GM21576 (cell line): ENCODE results near the gene BTBD19.
"Not testable (repeated sequence)": the region's sequence is repeated elsewhere in the genome, so short reads cannot be mapped to it uniquely, and the experiment has no call there.

Experiments
- ATAC-seq: cut with Tn5 transposase; IDR thresholded peaks from one replicate; pipeline ENCODE4 v1.9.1; 2021; ENCODE audit warnings: mild to moderate bottlenecking, moderate library complexity; ENCODE audit not compliant: unreplicated experiment

The BTBD19 gene, protein sequence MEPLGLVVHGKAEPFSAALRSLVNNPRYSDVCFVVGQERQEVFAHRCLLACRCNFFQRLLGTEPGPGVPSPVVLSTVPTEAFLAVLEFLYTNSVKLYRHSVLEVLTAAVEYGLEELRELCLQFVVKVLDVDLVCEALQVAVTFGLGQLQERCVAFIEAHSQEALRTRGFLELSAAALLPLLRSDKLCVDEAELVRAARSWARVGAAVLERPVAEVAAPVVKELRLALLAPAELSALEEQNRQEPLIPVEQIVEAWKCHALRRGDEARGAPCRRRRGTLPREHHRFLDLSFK

DNA sequence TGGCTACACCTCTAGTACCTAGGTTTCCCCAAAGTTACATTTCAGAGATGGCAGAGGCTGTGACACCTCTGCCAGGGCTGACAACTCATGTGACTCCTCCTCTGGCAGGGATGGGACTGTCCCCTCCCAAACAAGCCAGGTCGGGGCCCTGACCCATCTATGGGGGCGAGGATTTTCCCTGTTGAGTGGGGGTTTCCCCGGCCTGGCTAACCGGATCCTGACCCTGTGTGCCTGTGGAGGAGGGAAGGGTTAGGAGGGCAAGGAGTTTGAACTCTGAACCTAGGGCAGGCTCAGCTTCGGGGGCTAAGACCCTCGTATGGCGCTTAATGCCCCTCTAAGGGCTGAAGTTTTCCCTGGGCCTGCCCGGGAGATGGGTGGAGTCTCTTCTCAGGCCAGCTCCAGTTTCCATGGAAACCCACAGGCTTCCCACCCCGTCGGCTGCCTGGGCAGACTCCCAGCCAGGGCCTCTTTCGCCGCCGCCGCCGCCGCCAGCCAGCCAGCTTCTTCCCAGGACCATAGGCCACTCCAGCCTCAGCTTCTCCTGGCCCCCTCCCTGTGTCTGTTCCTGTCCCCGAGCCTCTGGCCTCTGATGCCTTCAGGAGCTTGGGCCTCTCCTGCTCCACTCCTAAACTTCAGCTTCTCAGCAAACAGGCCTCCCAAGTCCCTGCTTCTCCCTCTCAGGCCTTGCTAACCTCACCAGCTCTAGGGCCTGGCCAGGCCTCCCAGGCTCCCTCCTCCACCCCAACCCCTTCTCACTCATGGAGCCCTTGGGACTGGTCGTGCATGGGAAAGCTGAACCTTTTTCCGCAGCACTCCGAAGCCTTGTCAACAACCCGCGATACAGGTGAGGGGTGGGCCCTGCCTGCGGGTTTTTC is at the start of gene BTBD19:
BTBD19 (plus strand) TSS at position 461 of the 875 bp plus-strand sequence; CDS start at position 759, 298 bp downstream.
- ATAC-seq, result peak; percentile 30

DNA sequence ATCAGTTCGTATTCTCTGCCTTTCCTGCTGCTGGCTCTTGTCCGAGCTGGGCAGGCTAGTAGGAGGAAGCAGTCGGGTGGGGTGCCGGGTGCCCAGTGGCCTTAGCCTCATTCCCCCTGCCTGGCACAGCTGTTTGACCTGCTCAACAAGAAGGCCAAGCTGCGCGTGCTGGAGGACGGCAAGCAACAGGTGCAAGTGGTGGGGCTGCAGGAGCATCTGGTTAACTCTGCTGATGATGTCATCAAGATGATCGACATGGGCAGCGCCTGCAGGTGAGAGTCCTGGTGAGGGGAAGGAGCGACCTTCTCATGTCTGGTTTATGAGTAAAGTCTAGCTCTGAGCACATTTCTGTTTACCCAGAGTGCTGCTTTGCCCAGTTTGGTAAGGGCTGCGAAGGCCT is 49.2 kb upstream of the BTBD19 start:
- no peak for ATAC-seq

DNA sequence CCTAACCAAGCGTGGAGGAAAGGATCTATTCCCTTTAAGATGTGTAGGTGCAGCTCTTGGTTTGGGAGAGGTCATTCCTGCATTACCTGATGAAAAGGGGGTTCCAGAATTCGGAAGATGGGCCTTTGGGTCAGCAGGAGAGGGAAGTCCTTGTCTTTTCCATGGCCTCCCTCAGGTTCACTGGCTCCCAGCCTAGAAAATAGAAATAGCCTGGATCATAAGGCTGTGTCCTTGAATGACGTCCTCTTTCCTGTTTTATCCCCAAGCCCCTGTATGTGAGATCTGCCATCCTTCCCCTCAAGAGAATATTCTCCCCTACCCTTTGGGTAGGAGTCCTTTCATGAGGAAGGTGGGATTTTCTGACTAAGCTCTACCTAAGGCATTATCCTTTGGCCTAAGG is 47.4 kb upstream of the BTBD19 start:
- ATAC-seq, result no peak

DNA sequence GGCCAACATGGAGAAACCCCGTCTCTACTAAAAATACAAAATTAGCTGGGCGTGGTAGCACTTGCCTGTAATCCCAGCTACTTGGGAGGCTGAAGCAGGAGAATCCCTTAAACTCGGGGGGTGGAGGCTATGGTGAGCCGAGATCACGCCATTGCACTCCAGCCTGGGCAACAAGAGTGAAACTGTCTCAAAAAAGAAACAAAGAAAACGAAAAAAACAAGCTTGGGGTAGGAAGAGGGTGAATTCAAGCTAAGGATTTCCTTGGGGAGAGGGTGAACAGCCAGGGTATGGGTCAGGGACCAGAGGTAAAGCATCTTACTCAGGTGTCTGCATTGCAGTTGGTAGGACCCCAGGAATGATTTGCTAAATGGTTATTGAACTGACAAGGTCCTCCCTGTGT is 41.9 kb upstream of the BTBD19 start:
- not testable (repeated sequence) for ATAC-seq

DNA sequence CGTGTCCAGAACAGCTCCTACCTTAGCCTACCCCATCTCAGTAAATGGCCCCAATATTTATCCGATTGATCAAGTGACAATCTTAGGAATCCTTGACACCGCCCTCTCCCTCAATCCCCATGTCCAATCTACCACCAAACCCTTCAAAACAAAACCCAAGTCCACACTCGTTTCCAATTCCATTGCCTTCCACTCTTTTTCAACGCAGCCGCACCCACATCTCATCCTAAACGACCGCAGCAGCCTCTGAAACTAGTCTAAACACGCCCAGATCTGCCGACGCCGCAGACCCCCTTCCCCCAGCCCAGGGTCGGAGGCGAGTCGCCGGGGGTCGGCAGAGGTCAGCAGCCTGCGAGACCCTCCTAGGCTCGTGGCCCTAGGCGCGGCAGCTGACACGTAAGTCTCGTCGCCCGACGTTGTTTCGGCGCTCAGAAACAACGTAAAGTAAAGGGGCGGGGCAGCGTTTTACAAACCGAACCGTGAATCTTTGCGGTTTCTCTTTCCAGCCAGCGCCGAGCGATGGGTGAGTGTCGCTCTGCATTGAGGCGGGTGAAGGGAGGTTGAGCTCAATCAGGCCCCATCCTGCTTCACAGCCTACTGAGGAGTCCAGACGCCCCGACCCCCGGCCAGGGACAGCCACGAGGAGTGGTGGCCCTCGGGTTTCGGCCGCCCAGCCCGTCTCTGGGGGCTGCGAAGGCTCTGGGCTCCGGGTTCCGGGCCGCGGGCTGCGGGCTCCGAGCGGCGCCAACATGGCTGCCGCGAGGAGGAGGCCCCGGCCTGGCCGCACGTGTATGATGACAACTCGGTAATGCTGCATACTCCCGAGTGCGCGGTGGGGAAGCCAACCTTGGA is 33.0 kb upstream of the BTBD19 start, which contains the start of gene RPS8:
RPS8 (plus strand) TSS at position 463 of the 852 bp plus-strand sequence; CDS start at position 520, 57 bp downstream.
- ATAC-seq, result peak; percentile 63

DNA sequence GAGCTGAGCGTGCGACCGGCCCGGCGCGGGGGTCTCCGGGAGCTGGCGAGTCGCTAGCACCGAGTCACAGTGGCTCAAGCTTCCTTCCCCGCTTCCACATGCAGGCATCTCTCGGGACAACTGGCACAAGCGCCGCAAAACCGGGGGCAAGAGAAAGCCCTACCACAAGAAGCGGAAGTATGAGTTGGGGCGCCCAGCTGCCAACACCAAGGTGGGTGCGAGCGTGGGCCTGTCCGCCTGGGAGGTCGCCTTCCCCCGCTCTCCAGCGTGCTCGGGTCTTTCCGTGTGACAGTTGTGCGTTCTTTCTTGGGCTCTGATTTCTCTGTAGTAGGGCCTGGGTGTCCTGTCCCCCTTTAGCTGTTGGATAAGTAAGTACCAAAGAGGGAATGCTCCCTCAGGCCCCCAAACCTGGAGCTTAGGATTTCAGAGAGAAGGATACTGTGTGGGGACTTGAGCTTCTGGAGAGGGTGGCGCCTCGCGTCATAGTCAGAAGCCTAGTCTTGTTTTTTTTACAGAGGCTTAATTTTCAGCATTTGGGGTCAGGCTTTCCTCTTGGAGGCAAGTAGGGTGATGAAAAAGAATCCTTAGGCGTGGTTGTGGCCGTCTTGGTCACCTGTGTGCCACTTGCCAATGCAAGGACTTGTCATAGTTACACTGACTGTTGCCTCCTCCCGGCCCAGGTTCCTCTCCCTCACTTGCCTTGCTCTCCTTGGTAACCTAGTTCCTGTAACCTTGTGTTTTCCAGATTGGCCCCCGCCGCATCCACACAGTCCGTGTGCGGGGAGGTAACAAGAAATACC is 32.2 kb upstream of the BTBD19 start:
- ATAC-seq, result peak; percentile 9

DNA sequence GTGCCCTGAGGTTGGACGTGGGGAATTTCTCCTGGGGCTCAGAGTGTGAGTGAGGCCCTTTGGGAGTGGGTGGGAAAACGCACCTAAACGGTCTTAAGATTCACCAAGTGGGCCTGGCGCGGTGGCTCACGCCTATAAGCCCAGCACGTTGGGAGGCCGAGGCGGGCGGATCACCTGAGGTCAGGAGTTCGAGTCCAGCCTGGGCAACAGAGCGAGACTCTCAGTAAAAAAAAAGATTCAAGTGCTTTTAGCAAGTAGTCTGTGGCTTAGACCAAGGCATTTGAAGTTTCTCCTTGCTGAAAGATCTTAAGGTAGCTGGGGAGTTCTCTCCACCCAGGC is 31.6 kb upstream of the BTBD19 start:
- no peak for ATAC-seq

DNA sequence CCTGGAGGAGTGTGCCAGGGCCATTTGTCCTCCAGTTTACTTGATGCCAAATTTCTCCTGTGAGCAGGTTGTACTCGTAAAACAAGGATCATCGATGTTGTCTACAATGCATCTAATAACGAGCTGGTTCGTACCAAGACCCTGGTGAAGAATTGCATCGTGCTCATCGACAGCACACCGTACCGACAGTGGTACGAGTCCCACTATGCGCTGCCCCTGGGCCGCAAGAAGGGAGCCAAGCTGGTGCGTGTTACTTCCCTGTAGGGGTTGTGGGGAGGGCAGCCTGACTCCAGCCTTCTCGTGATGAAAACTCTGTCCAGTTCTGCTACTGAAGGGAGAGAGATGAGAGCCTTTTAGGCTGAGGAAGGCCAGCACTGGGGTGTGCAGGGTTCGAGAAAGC is 30.8 kb upstream of the BTBD19 start:
- ATAC-seq, result no peak

DNA sequence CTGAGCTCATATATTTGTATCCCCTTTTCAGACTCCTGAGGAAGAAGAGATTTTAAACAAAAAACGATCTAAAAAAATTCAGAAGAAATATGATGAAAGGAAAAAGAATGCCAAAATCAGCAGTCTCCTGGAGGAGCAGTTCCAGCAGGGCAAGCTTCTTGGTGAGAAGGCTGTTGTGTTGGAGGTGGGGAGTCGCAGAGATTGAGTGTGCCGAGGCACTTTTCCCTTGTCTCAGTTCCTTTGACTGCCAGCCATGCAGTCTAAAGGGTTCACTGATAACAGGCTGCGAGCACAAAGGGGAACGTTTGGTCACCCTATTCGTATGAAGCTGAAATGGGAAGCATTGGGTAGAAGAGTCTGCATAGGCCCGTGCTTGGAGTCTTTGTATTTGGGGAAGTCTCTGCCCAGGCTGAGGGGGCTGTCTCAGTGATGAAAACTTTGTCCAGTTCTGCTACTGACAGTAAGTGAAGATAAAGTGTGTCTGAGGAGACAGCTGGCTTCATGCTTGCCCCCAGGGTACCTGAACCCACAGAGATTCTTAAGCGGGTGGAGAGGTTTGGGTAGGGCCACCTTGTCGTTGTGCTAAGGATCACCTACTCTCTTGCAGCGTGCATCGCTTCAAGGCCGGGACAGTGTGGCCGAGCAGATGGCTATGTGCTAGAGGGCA is 30.2 kb upstream of the BTBD19 start:
- ATAC-seq, result no peak

DNA sequence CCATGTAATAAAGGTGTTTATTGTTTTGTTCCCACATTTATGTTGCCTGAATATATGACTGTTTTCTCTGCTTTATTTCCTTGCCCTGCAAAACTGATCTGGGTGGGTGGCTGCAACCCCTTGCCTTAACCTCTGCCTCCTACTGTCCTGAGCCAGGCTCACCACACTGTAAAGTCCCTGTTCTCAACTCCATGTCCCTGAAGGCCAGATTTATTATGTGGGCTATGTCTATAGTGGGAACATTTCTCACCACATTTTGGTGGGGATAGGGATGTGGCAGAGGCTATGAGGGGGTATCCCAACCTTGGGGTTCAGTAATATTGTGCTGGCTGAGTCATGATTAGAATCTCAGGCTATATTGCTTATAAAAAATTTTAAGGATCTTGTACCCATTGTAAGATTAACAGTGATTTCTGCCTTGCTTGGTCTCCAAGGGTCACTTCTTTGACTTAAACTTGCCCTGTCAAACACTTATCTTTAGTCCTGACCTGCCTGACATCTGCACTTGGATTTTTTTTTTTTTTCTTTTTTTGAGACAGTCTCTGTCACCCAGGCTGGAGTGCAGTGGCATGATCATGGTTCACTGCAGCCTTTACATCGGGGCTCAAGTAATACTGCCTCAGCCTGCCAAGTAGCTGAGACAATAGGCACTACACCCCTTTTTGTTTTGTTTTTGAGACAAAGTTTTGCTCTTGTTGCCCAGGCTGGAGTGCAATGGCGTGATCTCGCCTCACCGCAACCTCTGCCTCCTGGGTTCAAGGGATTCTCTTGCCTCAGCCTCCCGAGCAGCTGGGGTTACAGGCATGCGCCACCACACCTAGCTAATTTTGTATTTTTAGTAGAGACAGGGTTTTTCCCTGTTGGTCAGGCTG is 29.4 kb upstream of the BTBD19 start:
- ATAC-seq, result no peak

DNA sequence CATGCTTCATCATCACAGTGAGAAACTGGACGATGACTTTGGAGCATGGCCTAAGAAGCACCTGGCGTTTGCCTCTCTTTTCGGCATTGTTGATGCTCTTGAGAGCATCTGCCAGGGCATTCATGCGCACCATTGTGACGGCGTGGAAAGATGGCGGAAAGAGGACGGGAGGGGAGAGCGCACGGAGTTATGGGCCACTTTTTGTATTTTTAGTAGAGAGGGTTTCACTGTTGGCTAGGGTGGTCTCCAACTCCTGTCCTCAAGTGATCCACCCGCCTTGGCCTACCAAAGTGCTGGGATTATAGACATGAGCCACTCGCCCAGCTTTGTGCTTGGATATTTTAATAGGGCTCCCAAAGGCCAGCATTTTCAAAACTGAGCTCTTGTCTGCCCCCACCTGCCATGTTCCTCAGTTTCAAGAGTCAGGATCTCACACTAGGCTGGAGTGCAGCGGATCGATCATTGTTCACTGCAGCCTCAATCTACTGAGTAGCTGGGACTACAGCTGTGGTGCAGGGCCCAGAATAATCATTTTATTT is 27.7 kb upstream of the BTBD19 start:
- ATAC-seq, result no peak

DNA sequence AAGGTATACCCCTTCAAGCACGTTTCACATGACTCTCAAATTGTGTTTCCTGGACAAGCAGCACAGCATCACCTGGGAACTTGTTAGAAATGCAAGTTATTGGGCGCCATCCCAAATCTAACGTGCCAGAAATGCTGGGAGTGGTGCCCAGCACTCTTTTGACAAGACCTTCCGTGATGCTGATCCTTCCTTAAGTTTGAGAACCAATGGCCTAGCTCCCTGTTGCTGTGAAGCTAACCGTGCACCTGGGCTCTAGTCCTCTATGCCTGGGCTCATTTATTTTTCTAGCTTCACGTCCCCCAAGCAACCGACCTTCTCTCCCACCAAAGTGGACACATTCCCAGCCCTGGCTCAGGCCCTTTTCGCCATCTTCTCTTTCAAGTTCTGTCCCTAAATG is 24.6 kb upstream of the BTBD19 start:
- ATAC-seq, result no peak

DNA sequence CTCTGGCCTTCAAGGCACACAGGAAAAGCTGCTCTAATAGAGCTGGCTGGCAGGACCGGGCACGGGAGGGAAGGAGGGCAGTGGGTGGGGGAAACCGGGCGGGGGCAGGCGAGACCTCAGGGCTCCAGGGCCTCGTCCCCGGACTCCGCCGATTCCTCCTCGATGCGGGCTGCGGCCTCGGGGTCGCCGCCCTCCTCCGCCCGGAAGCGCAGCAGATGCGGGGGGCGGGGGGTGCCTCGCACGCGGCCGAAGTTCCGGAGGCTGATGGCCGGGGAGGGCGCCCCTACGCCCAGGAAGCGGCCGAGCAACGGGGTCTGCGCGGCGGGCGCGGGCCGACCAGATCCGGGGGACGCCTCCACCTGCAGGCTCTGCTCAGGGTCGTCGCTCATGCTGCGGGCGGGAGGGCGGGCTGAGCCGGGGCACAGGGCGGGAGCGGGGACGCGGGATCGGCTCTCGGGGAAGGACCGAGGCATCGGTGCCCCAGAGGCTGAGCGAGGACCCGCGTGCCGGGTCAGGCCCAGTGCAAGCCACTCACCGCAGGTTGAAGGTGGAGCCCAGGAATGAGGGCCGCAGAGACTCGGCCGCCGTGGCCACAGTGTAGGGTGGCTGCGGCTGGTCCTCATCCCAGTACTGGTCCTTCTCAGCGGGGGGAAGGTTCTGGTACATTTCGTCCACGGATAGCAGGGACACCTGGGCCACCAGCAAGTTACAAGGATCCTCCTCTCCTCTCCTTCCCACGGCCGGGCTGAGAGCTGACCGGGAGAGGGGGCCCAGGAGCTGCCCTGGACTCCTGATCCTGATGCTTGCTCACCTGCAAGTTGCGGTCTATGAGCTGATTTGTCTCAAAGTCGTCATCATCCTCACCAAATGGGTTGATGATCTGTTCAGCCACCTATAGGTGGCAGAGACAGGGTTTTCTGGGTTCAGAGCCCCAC is 24.0 kb upstream of the BTBD19 start:
- ATAC-seq, result no peak

DNA sequence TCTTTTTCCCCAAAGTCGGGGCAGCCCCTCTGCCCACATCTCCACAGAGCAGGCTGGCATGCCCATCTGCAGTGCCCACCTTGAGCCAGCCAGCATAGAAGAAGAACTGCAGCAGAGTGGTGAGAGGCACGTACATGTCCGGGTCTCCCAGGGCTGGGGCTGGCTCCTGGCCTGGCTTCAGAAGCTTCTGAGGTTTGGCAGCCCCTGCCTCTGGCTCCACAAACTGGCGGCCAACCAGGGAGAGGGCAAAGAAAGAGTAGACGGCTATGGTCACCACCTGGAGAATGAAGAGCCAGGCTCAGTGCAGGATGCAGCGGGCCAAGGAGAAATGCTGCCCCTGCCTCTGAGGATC is 23.3 kb upstream of the BTBD19 start:
- ATAC-seq, result no peak

DNA sequence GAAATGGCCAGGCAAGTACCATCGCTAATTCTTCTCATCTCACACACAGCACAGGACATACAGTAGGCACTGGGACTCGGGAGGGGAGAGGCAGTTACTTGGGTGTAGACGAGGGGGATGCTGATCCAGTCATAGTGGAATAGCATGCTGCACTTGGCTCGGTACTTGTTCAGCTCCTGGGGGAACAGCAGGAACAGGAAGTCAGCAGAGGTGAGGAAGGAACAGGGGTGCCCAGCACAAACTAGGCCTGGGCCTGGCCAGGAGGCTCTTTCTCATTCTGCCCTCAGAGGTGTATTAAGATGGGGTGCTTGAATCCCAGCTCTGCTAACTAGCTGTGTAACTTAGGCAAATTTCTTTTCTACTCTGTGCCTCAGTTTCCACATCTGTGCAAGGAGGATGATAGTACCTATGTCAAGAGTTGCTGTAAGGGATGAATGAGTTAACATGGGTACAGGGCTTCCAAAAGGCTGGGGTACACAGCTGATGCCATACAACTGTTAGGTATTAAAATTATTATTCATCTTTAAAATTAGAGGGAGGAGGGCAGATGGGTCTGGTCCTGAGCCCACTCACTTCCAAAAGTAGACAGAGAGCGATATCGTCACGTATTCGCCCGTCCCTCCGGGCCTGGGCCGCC is 22.7 kb upstream of the BTBD19 start:
- ATAC-seq, result no peak

DNA sequence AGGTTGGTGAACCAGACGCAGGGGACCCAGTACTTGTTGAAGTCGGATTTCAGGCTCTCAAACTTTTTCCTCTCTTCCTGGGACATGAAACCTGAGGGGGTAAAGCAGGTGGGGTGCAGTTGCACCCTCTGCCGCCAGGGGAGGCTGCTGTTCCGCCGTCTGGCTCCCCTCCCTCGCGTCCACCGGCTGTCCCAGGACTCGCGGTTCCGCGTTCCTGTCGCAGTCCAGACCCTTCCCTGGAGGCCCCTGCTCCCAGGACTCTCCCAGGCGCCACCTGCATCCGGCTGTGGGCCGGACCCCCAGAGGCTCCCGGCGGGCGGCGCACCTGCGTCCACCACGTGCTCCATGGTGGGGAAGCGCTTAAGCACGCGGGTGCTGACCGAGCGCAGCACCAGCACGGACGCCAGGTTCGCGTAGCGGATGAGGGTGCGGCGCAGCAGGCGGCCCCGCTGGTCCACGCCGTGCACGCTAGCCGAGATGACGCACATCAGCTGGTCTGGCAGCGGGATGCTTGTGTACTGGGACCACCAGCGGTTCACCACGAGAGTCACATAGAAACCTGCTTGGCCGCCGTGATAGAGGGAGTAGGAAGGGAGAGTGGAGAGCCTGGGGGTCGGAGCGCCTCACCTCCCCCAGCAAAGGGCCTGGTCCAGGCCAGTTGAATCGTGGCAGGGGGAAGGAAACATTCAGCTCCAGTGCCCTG is 22.0 kb upstream of the BTBD19 start:
- ATAC-seq, result peak; percentile 47
